AG10803 (cell line): ENCODE measurements around the gene CELF2.

Source experiments
- DNase-seq: peaks from one replicate; pipeline ENCODE4 v3.0.0; 2010; ENCODE audit warnings: low read depth
- H3K4me3 ChIP-seq: 2 replicates; pipeline ENCODE4 v1.5.1; 2011; ENCODE audit warnings: mild to moderate bottlenecking, low read length, control low read depth
- CTCF ChIP-seq: conservative IDR thresholded peaks from 2 replicates; pipeline ENCODE4 v1.5.1; 2011; ENCODE audit warnings: mild to moderate bottlenecking, low read length, control low read depth, inconsistent platforms

Gene CELF2

GRCh38 chr10:11045995-11046775, 28.5 kb downstream of the CELF2 start:
- no peak for TF ChIP-seq CTCF
- H3K4me3 ChIP-seq, result no peak overlapping the region
- no peak for DNase-seq

- no peak overlapping the region for H3K4me3 ChIP-seq
- no peak for TF ChIP-seq CTCF
- DNase-seq, result no peak
These were observed 29.1 kb downstream of the CELF2 start for GRCh38 chr10:11046776-11047160.

GRCh38 chr10:11048707-11049278, 31.1 kb downstream of the CELF2 start:
- TF ChIP-seq CTCF, result no peak
- DNase-seq, result no peak
- H3K4me3 ChIP-seq, result no peak overlapping the region

GRCh38 chr10:11049806-11050205, 32.1 kb downstream of the CELF2 start:
- no peak overlapping the region for H3K4me3 ChIP-seq
- TF ChIP-seq CTCF, result no peak
- DNase-seq, result no peak

GRCh38 chr10:11050301-11051287, 32.9 kb downstream of the CELF2 start:
- TF ChIP-seq CTCF, result no peak

GRCh38 chr10:11057018-11057417, 39.3 kb downstream of the CELF2 start:
- no peak for DNase-seq
- no peak for TF ChIP-seq CTCF
- no peak overlapping the region for H3K4me3 ChIP-seq

More at GRCh38 chr10:11050301-11051287, 32.9 kb downstream of the CELF2 start:
- no peak for DNase-seq
- no peak overlapping the region for H3K4me3 ChIP-seq
